Muscle of leg (tissue), 11 donors: ENCODE measurements around the gene HACD4. TPM values are rescaled to one million over a fixed set of nuclear protein-coding genes. Genes with fewer than 3 reads are reported as not detected.
A peak's percentile ranks its signal among the peaks of the same experiment; 100 is the strongest.

Source experiments
- DNase-seq: peaks from one replicate; pipeline ENCODE4 v3.0.0; 2013
- H3K27ac ChIP-seq: one replicate; pipeline ENCODE4 v1.5.1; 2013; ENCODE audit warnings: mild to moderate bottlenecking, low read length, control low read depth
- H3K27me3 ChIP-seq: one replicate; pipeline ENCODE4 v1.6.1; 2013; ENCODE audit warnings: low read length; ENCODE audit not compliant: control insufficient read depth, insufficient read depth
- H3K36me3 ChIP-seq: one replicate; pipeline ENCODE4 v1.6.1; 2013; ENCODE audit warnings: low read length; ENCODE audit not compliant: control insufficient read depth, insufficient read depth
- H3K4me1 ChIP-seq: one replicate; pipeline ENCODE4 v1.6.1; 2013; ENCODE audit warnings: low read length; ENCODE audit not compliant: control insufficient read depth, insufficient read depth
- H3K4me3 ChIP-seq: one replicate; pipeline ENCODE4 v1.5.1; 2013; ENCODE audit warnings: low read length, control low read depth
- H3K9me3 ChIP-seq: replicated peaks from 2 replicates; pipeline ENCODE4 v1.6.1; 2013; ENCODE audit warnings: low read depth, low read length; ENCODE audit not compliant: control insufficient read depth
- WGBS: methylation state at CpG from one replicate; pipeline ENCODE4 v1.1.5; 2013; ENCODE audit warnings: missing lambda C conversion rate; ENCODE audit not compliant: insufficient coverage; 5-methylcytosine and 5-hydroxymethylcytosine counted together
- polyA plus RNA-seq, 8 donors: library from polyadenylated mRNA; unstranded; fragments of 120-200 nt; gene quantifications; one replicate each; pipeline versions ENCODE4 v1.2.1 to v1.2.3, GENCODE V29; 2013; ENCODE audit warnings: inconsistent platforms in 1 of 8, low replicate concordance in 1 of 8; ENCODE audit not compliant: insufficient read length in 8 of 8, insufficient read depth in 1 of 8
- total RNA-seq: library from RNA; stranded (reverse); fragments of 120-200 nt; gene quantifications from one replicate; pipeline ENCODE4 v1.2.4, GENCODE V29; 2013

HACD4 gene
- total and polyA plus RNA-seq, 9 donors = 1.2 to 2.4 (median 1.3) TPM

GRCh38 chr9:21023861-21024260 lies 7.6 kb downstream of the HACD4 start:
- no peak overlapping the region for H3K4me3 ChIP-seq
- DNase-seq = peak; percentile 33
- no peaks in the 10 kb centered on the region for H3K27me3 ChIP-seq
- H3K9me3 ChIP-seq = no peaks in the 10 kb centered on the region
- no CpG with 5 or more reads among the region's 2 CpGs for WGBS
- H3K27ac ChIP-seq = no peak overlapping the region
- no peaks in the 10 kb centered on the region for H3K4me1 ChIP-seq
- no peaks in the 10 kb centered on the region for H3K36me3 ChIP-seq

- Histone ChIP-seq H3K27me3 (no peaks in the 10 kb centered on the region), H3K4me3 (no peak overlapping the region), H3K36me3 (no peaks in the 10 kb centered on the region), H3K4me1 (peaks cover 3% of the 10 kb centered on the region), H3K27ac (no peak overlapping the region), H3K9me3 (no peaks in the 10 kb centered on the region)
- no peak for DNase-seq
- no CpG with 5 or more reads among the region's 2 CpGs for WGBS
Observed at GRCh38 chr9:21018177-21018576, 13.3 kb downstream of the HACD4 start.

- Histone ChIP-seq H3K27me3 (no peaks in the 10 kb centered on the region), H3K4me3 (no peak overlapping the region), H3K4me1 (peaks cover 3% of the 10 kb centered on the region), H3K27ac (no peak overlapping the region), H3K9me3 (no peaks in the 10 kb centered on the region), H3K36me3 (no peaks in the 10 kb centered on the region)
- DNase-seq = no peak
- WGBS = no CpG with 5 or more reads among the region's 2 CpGs
Observed at GRCh38 chr9:21016701-21017491, 14.5 kb downstream of the HACD4 start.

- H3K4me3 ChIP-seq = no peak overlapping the region
- no peaks in the 10 kb centered on the region for H3K9me3 ChIP-seq
- DNase-seq = no peak
- H3K4me1 ChIP-seq = peaks cover 3% of the 10 kb centered on the region
- H3K27me3 ChIP-seq = no peaks in the 10 kb centered on the region
- H3K36me3 ChIP-seq = no peaks in the 10 kb centered on the region
- no peak overlapping the region for H3K27ac ChIP-seq
Observed at GRCh38 chr9:21015995-21016394, 15.4 kb downstream of the HACD4 start.

- DNase-seq = peak; percentile 34
- H3K27ac ChIP-seq = no peak overlapping the region
- no peaks in the 10 kb centered on the region for H3K27me3 ChIP-seq
- H3K36me3 ChIP-seq = no peaks in the 10 kb centered on the region
- H3K4me1 ChIP-seq = peaks cover 3% of the 10 kb centered on the region
- no peak overlapping the region for H3K4me3 ChIP-seq
- no peaks in the 10 kb centered on the region for H3K9me3 ChIP-seq
- no CpG with 5 or more reads among the region's 5 CpGs for WGBS
Observed at GRCh38 chr9:21015129-21015815, 16.2 kb downstream of the HACD4 start.

- Histone ChIP-seq H3K36me3 (no peaks in the 10 kb centered on the region), H3K27me3 (no peaks in the 10 kb centered on the region), H3K4me1 (no peaks in the 10 kb centered on the region), H3K9me3 (peaks cover 2% of the 10 kb centered on the region), H3K27ac (no peak overlapping the region), H3K4me3 (no peak overlapping the region)
- WGBS = no CpG with 5 or more reads among the region's 2 CpGs
- no peak for DNase-seq
Observed at GRCh38 chr9:21002040-21002439, 29.4 kb downstream of the HACD4 start.

- H3K9me3 ChIP-seq = peaks cover 2% of the 10 kb centered on the region
- no peak overlapping the region for H3K4me3 ChIP-seq
- no peaks in the 10 kb centered on the region for H3K4me1 ChIP-seq
- no CpG with 5 or more reads among the region's 1 CpG for WGBS
- H3K36me3 ChIP-seq = peaks cover under 1% of the 10 kb centered on the region
- no peak overlapping the region for H3K27ac ChIP-seq
- no peak for DNase-seq
- H3K27me3 ChIP-seq = no peaks in the 10 kb centered on the region
Observed at GRCh38 chr9:21001581-21001980, 29.9 kb downstream of the HACD4 start.

- Histone ChIP-seq H3K36me3 (peaks cover 9% of the 10 kb centered on the region), H3K9me3 (peaks cover 2% of the 10 kb centered on the region), H3K4me1 (no peaks in the 10 kb centered on the region), H3K27me3 (no peaks in the 10 kb centered on the region), H3K4me3 (no peak overlapping the region), H3K27ac (no peak overlapping the region)
- no peak for DNase-seq
- no CpG with 5 or more reads among the region's 2 CpGs for WGBS
Observed at GRCh38 chr9:20997503-20998076, 33.9 kb downstream of the HACD4 start.

- H3K9me3 ChIP-seq = peaks cover 2% of the 10 kb centered on the region
- H3K27ac ChIP-seq = no peak overlapping the region
- H3K36me3 ChIP-seq = peaks cover 13% of the 10 kb centered on the region
- DNase-seq = no peak
- no peaks in the 10 kb centered on the region for H3K27me3 ChIP-seq
- no peak overlapping the region for H3K4me3 ChIP-seq
- H3K4me1 ChIP-seq = no peaks in the 10 kb centered on the region
- WGBS = 93% methylated on average over 2 of the region's 2 CpGs
Observed at GRCh38 chr9:20996809-20997208, 34.6 kb downstream of the HACD4 start.

GRCh38 chr9:20995616-20996015 lies 35.8 kb downstream of the HACD4 start:
- Histone ChIP-seq H3K4me3 (no peak overlapping the region), H3K36me3 (peaks cover 16% of the 10 kb centered on the region), H3K27me3 (no peaks in the 10 kb centered on the region), H3K9me3 (no peaks in the 10 kb centered on the region), H3K4me1 (no peaks in the 10 kb centered on the region), H3K27ac (no peak overlapping the region)
- no CpG with 5 or more reads among the region's 2 CpGs for WGBS
- DNase-seq = no peak
